ENCODE measurements around the gene FECH. TPM values are rescaled to one million over a fixed set of nuclear protein-coding genes. Genes with fewer than 3 reads are reported as not detected.

The FECH gene
- total and polyA plus RNA-seq, 2 of the 4 experiments (the other 2 are of a cell fraction) = 32.3 to 52.2 TPM

DNA sequence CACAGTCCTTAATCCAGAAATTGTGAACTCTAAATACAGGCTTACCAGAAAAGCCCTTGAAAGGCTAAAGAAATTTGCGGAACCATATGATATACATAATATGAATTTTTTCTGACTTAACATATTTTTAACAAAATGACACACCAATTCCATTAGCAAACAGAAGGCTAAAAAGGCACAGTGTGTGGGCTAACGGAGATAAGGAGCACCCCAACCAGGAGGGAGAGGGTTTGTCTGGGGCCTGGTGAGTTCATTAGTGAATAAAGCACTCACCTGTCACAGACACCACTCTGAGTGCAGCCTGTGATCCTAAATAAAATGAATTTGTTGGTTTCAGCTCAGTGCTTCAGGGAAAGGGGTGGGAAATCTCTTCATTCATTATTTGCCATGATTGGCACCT, 2.7 kb upstream of the FECH start:
- DNase-seq = no peak
- H3K9me3 ChIP-seq (ENCODE audit: control insufficient read depth, insufficient read depth, low read length) = no peaks in the 10 kb centered on the region
- CTCF ChIA-PET = no interaction called here
- H4K91ac ChIP-seq (ENCODE audit: insufficient read depth, low read depth, low read length) = no peak overlapping the region
- H3K18ac ChIP-seq (ENCODE audit: low read depth, low read length) = no peak overlapping the region
- no peak overlapping the region for H3K56ac ChIP-seq (ENCODE audit: extremely low read depth, insufficient read depth, low read length)
- TF ChIP-seq MXI1 (IDR thresholded peaks at IDR 0.05; ENCODE audit: borderline replicate concordance, low read depth, low read length) = no peak
- no peak for TF ChIP-seq NFE2L2 (IDR thresholded peaks at IDR 0.05; ENCODE audit: low read depth, low read length)
- TF ChIP-seq SMC3 (IDR thresholded peaks at IDR 0.05; ENCODE audit: low read depth, low read length) = no peak
- no peak for TF ChIP-seq RCOR1 (IDR thresholded peaks at IDR 0.05; ENCODE audit: insufficient replicate concordance, low read length)
- no peak for TF ChIP-seq RFX5 (IDR thresholded peaks at IDR 0.05; ENCODE audit: low read depth, low read length)
- no peak for TF ChIP-seq FOS (IDR thresholded peaks at IDR 0.05; ENCODE audit: low read depth, low read length)
- no peak for TF ChIP-seq RAD21 (IDR thresholded peaks at IDR 0.05; ENCODE audit: low read length)
- no peak for TF ChIP-seq POLR2A (IDR thresholded peaks at IDR 0.05; ENCODE audit: low read depth, low read length)
- TF ChIP-seq ELK1 (IDR thresholded peaks at IDR 0.05; ENCODE audit: borderline replicate concordance, low read depth, low read length) = no peak
- no peak for TF ChIP-seq USF2 (IDR thresholded peaks at IDR 0.05; ENCODE audit: low read depth, low read length)
- no peak for TF ChIP-seq MAZ (IDR thresholded peaks at IDR 0.05; ENCODE audit: borderline replicate concordance, low read depth, low read length)
- no peak for TF ChIP-seq MAFK (IDR thresholded peaks at IDR 0.05; ENCODE audit: low read depth, low read length)
- TF ChIP-seq CTCF (conservative IDR thresholded peaks at IDR 0.05; ENCODE audit: low read depth, low read length) = no peak
- no peak for TF ChIP-seq CHD1 (IDR thresholded peaks at IDR 0.05; ENCODE audit: low read depth, low read length)
- TF ChIP-seq BHLHE40 (IDR thresholded peaks at IDR 0.05; ENCODE audit: low read depth, low read length) = no peak
- no peak for TF ChIP-seq CEBPB (IDR thresholded peaks at IDR 0.05; ENCODE audit: low read depth, low read length)
- POLR2A ChIA-PET (ENCODE audit: unreplicated experiment) = interaction anchor here (0.7 kb wide), 1 partner anchor 14 kb away, joined by 4 read pairs; no protein-coding TSS in a partner anchor
- WGBS, 2 experiments (ENCODE audit: extremely low coverage in 2 of 2, insufficient read length in 1 of 2) = no CpG with 5 or more reads among the region's 2 CpGs
- H3K27me3 ChIP-seq (ENCODE audit: control insufficient read depth, insufficient read depth, low read length) = no peaks in the 10 kb centered on the region
- H3K27ac ChIP-seq (ENCODE audit: insufficient read depth, low read length) = no peak overlapping the region
- H4K8ac ChIP-seq (ENCODE audit: low read depth in 2 of 2, low read length in 2 of 2) = no peak overlapping the region
- H3K9ac ChIP-seq (ENCODE audit: low read depth, low read length) = no peak overlapping the region
- no peak for ATAC-seq (ENCODE audit: low read depth)
- dilution Hi-C loops (cut with HindIII; ENCODE audit: low sequenced_read_pairs, unreplicated experiment) (no loop called here), intact Hi-C loops (cut with micrococcal nuclease) (no loop called here), in situ Hi-C loops (cut with MboI; ENCODE audit: low sequenced_read_pairs) (no loop called here)
- no peak overlapping the region for H2BK5ac ChIP-seq (ENCODE audit: low read depth, low read length, poor library complexity, severe bottlenecking)
- no peak overlapping the region for H2AK9ac ChIP-seq (replicated peaks; ENCODE audit: low read depth, low read length, poor library complexity)
- H3K36me3 ChIP-seq (ENCODE audit: control insufficient read depth, insufficient read depth, low read length) = no peaks in the 10 kb centered on the region
- no peak overlapping the region for H3K23ac ChIP-seq (ENCODE audit: low read depth, low read length)
- H3K79me1 ChIP-seq (ENCODE audit: low read depth in 1 of 2, low read length in 2 of 2) = peaks cover 7 to 10% of the 10 kb centered on the region in 2 experiments; a peak in 3 of 4 replicates
- H3K14ac ChIP-seq (replicated peaks; ENCODE audit: low read depth, low read length) = no peak overlapping the region
- H3K4me2 ChIP-seq (ENCODE audit: low read depth, low read length) = no peak overlapping the region
- no peak overlapping the region for H2BK120ac ChIP-seq (ENCODE audit: low read depth, low read length)
- H2BK15ac ChIP-seq (ENCODE audit: low read depth, low read length) = no peak overlapping the region
- H3K4me3 ChIP-seq (ENCODE audit: insufficient read depth, low read depth, low read length) = no peak overlapping the region
- H3K4ac ChIP-seq (ENCODE audit: low read depth, low read length) = no peak overlapping the region
- H4K5ac ChIP-seq (ENCODE audit: low read depth, low read length) = no peak overlapping the region
- no peak overlapping the region for H2AFZ ChIP-seq (replicated peaks; ENCODE audit: low read length, poor library complexity)
- BruUV-seq (replicated peaks) = no TSS peak
- H4K20me1 ChIP-seq (ENCODE audit: insufficient read depth, low read length) = no peaks in the 10 kb centered on the region
- H2BK20ac ChIP-seq (ENCODE audit: low read depth, low read length) = no peak overlapping the region
- no peak overlapping the region for H2AK5ac ChIP-seq (ENCODE audit: low read depth, low read length)
- H3K4me1 ChIP-seq (ENCODE audit: control insufficient read depth, insufficient read depth, low read length) = peaks cover 3% of the 10 kb centered on the region; the same call in 1 of the 2 replicates
- H3K9me1 ChIP-seq (ENCODE audit: insufficient read depth, low read length) = peaks cover 9% of the 10 kb centered on the region
